Left lobe of liver (tissue), 2 donors: Measurements from ENCODE around the gene XAF1. TPM values are rescaled to one million over a fixed set of nuclear protein-coding genes. Genes with fewer than 3 reads are reported as not detected.
"Not testable (repeated sequence)": the region's sequence is repeated elsewhere in the genome, so short reads cannot be mapped to it uniquely, and the experiment has no call there.

Experiments
- ATAC-seq: fragments of 200-7000 bp; cut with Tn5 transposase; one replicate; pipeline ENCODE4 v1.9.1; 2020; ENCODE audit warnings: mild to moderate bottlenecking, moderate library complexity
- DNase-seq: peaks from one replicate; pipeline ENCODE4 v3.0.0-alpha.2; 2020; ENCODE audit warnings: low spot score
- total RNA-seq: library from RNA; stranded (reverse); gene quantifications from one replicate; pipeline ENCODE4 v1.2.1, GENCODE V29; 2021
- donor health status: DM: no; HTN: no; CAD: no; lungs with moderate emphysema.
- donor health status: DM: no; HTN: yes; CAD: no.

XAF1 gene
- total RNA-seq, 1 donor from 2014 or later: 27.2 TPM

DNA sequence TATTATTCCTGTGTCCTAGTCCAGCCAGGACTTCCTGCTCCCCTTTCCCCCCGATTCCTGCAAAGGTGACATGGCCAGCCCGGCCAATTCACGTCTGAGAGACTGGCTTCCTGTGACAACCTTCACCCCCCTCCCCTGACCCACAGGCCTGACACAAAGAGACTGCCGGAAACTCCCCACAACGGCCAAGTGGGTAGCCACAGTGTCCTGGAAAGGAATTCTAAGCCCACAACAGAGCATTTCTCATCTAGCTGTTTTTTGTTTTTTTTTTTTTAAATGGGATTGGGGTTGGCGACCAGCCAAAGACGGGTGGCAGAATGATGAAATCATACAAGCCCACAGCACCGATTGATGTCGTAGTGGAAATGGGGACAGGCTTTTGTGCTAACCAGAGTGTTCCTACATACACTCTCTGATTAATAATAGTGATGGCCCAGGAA lies 2.8 kb upstream of the XAF1 start:
- ATAC-seq (peak; percentile 34), DNase-seq (peak; percentile 57)

DNA sequence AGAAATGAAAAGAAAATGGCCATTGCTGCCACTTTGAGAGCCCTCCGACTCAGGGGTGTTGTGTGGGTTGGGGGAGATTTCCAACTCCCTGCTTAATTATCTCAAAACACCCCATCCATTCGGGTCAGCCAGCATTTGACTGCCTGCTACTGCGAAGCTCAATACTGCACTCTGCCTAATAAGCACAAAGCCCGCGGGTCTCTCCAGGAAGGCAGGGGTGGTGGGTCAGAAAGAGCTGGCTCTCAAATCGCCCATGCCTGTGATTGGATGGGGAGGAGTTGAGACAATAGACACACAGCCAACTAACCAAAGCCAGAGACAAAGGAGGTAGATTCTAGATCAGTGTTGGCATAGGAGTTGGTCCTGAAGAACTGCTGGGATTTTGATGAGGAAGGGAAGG lies 2.3 kb upstream of the XAF1 start:
- no peak for DNase-seq
- ATAC-seq: no peak

DNA sequence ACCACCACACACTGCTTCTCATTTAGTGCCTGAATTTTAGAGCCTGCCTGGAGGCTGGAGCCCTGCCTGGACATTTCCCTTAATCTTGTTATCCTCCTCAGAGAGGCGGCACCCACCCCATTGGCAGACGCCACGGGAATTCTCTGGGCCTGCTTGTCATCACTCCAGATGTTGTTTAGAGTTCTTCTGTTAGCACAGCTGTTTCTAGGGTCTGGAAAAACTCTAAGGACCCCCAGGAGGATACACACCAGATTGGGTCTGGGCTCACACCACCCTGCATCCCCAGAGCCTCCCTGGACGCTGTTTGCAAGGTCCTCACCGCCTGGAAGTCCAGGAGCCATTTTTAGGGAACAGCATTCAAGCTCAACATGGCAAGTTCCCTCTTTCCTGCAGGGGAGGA lies 565 bp upstream of the XAF1 start:
- no peak for ATAC-seq
- no peak for DNase-seq

DNA sequence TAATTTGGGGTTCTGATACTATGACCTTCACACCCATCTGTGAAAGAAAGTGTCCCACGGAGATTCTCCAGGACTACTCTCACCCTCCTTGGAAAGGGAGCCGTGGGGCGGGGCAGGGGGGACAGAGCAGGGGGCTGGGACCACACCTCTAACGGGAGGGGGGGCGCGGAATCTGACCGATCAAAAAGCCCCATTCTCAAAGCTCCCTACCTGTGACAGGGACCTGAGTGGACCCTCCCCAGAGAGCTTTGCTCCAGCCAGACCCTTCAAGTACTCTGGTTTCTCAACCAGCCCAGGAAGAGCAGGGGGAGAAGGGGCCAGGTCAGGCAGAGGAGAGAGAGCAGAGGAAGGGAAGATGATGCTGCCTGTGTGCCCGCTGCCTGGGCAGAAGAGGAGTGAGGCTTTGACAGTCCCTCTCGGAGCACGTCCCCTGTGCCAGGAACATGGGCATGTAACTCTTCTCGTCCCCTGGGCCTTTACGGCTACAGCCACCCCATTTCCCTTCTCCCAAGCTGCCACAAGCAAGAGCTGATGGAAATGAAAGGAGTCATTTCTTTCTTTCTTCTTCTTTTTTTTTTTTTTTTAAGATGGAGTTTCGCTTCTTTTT lies 682 bp downstream of the XAF1 start:
- DNase-seq (no peak), ATAC-seq (peak; percentile 14)

DNA sequence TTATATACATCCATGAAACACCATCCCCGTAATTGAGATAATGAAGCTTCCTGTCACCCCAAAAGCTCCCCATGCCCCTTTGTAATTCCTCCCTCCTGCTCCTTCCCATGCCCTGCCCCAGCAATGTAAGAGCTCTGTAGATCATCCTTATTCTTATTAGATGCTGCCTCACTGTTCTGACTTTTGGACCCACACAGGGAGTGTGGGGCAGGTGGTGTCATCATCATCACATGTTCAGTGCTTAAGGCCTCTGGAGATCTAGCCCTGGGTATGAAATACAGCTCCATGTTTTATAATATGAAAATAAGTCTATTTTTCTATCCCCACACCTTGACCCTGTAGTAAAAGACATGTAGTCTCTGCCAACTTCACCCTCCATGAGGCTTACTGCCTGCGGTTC lies 1.9 kb downstream of the XAF1 start:
- no peak for ATAC-seq
- DNase-seq: no peak

DNA sequence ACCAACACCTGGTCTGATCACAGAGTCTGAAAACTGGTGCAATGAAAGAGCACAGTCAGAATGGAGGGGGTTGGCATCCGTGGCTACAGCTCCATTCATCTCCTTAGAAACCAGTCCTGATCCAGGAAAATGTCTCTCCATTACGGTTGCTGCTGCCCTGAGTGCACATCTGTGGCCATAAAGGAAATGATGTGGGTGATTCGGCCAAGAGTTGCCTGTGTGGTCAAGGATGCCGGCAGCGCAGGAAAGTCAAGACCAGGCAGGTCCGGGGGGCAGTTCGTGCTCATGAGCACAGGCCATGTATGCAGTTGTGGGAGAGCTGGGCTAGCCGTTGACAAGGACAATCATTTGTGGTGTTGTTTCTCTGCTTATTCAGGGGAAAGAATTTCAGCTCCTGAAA lies 5.9 kb downstream of the XAF1 start:
- DNase-seq (no peak), ATAC-seq (no peak)

DNA sequence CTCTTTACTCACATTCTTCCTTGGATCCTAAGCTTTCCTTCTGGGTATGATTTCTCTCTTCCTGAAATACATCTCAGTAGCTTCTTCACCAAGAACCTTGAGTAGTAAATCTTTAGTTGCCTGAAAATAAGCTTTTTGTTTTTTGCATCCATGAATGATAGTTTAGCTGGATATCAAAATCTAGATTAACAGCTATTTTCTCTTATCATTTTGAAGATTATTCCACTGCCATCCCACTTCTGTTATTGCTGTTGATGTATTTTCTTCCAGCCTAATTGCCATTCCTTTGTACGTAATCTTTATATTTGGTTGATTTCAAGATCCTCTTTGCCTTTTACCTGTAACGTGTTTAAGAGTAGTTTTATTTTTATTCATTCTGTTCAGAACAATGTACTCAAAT lies 12.6 kb downstream of the XAF1 start:
- DNase-seq: no peak
- ATAC-seq: no peak

DNA sequence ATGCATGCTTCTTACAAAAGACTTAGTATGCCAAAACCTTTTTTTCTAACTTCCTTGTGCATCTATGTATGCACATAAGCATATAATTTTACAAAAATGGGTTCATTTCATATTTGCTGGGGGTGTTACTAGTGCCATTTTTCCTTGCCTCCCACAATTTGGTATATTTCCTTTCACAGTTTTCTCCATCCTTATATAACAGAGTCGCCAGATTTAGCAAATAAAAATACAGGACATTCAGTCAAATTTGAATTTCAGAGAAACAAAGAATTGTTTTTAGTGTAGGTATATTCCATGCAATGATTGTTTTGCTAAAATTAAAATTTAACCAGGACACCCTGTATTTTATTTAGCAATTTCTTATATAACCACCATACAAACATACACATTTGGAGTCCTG lies 16.2 kb downstream of the XAF1 start:
- DNase-seq: no peak
- ATAC-seq: no peak

DNA sequence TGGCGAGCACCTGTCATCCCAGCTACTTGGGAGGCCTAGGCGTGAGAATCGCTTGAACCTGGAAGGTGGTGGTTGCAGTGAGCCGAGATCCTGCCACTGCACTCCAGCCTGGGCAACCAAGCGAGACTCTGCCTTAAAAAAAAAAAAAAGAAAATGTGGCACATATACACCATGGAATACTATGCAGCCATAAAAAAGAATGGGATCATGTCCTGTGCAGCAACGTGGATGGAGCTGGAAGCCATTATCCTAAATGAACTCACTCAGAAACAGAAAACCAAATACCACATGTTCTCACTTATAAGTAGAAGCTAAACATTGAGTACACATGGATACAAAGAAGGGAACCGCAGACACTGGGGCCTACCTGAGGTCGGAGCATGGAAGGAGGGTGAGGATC lies 19.1 kb downstream of the XAF1 start:
- not testable (repeated sequence) for ATAC-seq, DNase-seq

DNA sequence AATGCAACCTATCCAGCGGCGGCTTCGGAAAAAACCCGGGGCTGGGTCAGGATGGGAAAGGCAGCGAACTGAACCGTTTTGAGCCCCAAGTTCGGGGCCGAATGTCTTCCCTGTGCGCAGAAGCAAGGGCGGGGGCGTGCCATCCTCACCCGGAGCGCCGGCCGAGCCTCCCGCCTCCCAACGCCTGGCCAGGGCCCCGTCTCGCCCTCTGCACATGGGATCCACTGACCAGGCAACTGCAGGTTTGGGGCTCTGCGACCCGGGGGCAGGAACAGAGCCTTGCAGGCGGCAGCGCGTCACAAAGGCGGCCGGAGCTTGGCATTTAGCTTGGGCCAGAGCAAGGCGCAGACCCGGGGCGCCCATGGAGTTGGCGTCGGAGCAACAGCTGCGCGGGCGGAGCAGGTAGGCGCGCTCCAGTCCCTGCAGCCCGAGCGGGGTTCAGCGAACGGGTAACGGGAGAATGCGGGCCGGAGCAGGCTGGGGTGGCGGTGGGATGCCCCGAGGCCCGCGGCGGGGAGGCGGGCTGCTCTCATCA lies 20.1 kb downstream of the XAF1 start, which contains the start of gene FBXO39:
Gene FBXO39 (plus strand): TSS at position 345 of the 535 bp plus-strand sequence. CDS start 3,654 bp downstream, outside the sequence.
- DNase-seq (no peak), ATAC-seq (peak; percentile 77)

DNA sequence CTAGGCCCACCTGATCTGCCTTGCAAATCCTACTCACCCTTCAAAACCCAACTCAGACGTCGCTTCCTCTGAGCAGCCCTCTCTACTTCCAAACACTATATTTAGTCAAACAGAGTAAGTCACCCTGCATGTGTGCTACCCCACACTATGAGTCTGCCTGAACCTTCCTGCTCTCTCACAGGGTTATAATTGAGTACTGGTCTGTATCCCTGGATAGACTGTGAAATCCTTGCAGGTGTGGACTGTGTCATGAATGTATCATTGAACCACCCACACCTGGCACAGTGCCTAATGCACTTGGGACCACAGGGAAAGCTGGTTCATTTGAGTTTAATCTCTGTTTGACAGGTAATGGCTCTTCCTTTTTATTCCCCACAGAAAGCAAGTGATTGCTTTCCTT lies 23.6 kb downstream of the XAF1 start:
- ATAC-seq (peak; percentile 69), DNase-seq (no peak)

DNA sequence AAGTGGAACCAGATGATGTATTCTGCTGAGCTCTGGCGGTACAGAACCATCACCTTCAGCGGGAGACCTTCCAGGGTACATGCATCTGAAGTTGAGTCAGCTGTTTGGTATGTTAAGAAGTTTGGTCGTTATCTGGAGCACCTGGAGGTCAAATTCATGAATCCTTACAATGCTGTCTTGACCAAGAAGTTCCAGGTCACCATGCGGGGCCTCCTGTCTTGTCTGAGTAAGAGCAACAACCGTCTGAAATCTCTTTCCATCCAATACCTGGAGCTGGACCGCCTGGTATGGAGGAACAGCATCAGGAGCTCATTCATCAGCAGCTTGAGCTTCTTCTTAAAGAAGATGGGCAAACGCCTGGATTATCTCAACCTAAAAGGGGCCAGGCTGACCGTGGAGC lies 24.2 kb downstream of the XAF1 start:
- ATAC-seq: no peak
- DNase-seq: no peak

DNA sequence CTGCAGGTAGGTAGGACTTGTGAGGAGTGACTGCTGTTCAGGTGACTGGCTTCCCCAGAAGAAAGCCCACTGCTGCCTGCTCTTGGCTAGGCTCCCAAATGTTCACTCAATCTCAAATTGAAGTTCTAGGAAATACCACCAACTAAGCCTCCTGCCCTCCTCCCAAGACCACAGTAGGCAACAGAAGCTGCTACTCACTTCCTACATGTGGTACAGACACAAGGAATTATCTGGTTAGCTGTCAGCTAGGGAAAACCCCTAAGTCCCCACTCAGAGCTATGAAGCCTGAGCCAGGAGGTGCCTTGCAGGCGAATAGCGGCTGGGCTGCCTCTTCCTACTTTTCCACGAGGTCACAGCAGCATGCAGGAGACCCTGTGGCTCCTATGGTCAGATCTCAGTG lies 25.0 kb downstream of the XAF1 start:
- DNase-seq (no peak), ATAC-seq (no peak)

DNA sequence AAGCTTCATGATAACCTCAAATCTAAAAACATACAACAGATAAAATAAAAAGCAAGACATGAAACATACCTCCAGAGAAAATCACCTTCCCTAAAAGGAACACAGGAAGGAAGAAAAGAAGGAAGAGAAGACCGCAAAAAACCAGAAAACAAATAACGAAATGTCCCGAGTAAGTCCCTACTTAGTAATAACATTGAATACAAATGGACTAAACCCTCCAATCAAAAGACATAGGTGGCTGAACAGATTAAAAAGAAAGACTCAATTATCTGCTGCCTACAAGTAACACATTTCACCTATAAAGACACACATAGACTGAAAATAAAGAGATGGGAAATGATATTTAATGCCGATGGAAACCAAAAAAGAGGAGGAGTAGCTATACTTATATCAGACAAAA lies 26.4 kb downstream of the XAF1 start:
- no peak for DNase-seq
- ATAC-seq: no peak

DNA sequence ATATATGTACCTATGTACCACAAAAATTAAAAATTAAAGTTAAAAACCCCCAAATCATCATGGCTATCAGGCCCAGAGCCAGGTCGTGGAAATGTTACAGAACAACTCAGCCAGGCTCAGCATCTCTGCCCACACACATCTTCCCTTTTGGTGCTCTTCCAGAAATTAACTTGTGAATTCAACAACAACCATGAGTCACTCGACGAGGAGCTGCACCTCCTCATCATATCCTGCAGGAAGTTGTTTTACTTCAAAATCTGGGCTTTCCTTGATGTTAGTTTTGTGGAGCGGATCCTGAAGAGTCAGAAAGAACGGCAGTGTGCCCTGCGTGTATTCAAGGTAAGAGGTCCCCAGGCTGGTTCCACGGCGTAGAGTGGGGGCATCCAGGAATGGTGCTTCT lies 30.8 kb downstream of the XAF1 start:
- no peak for DNase-seq
- no peak for ATAC-seq

DNA sequence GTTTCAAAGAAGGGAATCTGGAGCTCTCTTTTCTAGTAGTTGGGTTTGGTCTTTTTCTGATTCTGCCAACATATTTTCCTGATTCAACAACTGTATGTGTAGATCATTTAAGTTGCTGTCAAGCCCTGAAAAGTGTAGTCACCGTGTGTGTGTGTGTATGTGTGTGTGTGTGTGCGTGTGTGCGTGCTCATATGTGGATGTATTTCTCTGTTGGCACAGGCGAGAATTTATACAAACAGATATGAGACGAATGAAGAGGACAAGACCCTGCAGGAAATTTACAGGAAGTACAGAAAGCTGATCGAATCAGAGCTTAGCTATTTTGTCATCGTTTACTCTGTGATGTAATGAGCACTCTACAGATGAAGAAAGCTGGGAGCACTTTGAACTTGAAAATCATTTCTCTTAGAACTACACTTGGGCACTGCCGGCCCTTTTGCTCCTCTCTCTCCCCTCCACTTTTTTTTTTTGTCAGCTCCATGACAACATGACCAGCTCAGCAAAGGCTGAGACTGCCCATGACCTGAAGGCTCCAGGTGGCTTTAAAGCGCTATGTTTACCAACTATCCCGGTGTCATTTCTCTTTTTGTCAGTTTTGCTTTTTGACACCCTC lies 31.3 kb downstream of the XAF1 start:
- peak; percentile 23 for ATAC-seq
- DNase-seq: no peak

DNA sequence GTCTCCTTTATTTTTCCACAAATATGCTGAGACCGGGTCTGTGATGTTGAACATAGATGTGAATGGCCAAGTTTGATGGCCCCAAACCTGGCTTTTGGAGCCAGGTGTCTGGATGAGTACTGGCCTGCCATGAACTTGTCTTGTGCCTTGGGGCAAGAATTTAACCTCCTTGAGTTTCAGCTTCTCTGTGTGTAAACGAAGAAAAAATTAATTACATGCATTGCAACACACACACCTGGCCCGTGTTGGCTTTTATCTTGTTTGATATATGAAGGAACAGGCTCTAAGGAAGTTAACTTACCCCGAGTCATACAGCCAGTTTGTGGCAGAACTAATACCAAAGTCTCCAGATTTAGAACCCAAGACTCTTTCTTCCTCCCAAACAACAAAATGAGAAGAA lies 33.3 kb downstream of the XAF1 start:
- no peak for ATAC-seq
- DNase-seq: no peak

DNA sequence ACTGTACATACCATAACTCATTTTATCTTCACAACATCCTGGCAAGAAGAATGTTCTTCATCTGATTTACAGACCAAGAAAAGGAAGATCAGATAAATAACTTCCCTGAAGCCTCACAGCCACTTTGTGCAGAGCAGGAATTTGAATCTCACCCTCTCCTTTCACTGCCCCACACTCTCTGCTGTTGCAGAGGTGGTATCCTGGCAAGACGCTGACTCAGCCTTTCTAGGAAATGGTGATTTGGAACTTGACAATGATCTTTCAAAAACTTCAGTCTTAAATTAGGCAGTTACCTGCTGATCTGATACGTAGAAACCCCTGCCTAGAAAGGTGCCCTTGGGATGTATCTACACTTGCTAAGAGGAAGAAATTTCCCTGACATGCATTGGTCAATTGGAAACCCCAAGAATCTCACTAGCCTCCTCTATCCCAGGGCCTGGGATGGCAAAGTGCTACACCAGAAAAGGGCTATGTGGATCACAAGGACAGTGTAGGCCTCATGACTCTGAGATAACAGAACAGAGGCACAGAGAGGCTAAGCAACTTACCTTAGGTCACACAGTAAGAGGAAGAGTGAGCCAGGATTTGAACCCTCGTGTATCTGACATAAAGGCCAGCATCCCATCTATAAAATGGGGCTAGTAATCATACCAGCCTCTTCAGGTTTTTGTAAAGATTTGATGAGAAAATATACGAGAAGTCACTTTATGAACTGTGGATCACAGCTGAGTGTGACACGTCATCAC lies 38.1 kb downstream of the XAF1 start:
- ATAC-seq: no peak
- no peak for DNase-seq

DNA sequence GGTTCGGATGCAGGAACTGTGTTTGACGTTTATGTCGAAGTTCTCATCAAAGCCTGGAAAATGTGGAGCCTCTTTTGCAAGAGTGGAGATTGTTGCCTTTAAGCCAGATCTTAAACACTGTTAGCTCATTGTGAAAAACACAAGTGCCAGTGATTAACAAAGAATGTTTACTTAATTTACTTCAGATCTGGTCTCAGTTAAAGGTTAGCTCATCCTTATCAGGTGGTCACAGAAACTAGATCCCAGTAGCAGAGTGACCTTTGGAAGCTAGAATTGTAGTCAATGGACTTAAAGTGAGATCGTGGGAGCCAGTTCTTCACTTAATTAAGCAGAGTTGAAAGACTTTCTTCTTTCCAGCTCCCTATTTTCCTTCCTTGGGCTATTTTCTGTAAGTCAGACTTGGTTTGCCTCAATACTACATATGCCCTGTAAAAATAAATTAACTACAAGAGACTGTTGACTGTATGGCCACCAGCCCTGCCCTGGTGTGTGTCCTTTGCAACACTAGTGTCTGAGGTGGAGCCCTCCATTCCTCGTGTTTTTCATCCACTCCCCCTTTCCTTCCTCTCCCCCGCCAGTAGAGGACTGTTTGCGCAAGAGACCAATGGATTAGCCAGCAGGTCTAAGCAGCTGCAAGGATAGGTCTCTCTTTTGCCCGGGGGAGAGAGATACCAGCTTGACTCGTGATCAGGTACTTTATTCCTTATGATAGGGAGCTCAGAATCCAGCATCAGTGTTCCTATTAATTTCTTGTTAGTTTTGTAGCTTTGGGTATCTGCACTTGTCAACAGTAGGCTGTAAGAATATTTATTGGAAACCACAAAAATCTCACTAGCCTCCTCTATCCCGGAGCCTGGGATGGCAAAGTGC lies 40.4 kb downstream of the XAF1 start:
- DNase-seq: no peak
- peak; percentile 59 for ATAC-seq

DNA sequence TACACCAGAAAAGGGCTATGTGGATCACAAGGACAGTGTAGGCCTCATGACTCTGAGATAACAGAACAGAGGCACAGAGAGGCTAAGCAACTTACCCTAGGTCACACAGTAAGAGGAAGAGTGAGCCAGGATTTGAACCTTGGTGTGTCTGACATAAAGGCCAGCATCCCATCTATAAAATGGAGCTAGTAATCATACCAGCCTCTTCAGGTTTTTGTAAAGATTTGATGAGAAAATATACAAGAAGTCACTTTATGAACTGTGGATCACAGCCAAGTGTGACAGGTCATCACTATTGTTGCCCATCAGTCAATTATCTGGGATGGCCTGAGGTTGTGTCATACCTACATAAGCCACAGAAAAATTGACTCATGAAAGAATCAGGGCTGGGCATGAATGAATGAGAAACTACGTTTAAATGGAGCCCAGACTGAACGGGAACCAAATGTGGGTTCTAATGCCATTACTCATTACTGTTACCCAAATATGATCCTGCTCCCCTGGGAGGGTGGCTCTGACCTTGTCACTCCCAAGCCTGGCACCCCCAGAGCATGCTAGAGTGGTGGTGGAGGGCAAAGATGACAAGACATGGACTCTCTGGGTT lies 41.1 kb downstream of the XAF1 start:
- ATAC-seq: peak; percentile 9

More for the DNA sequence above, 41.1 kb downstream of the XAF1 start:
- no peak for DNase-seq
